Measurements from ENCODE around the gene OVOL2.

- TF ChIP-seq CTCF (conservative IDR thresholded peaks at IDR 0.05) (no peak; the same call in 1 of the 2 replicates), EZH2 (IDR thresholded peaks at IDR 0.05; ENCODE audit: low read depth) (no peak)
Measured at GRCh38 chr20:18058661-18059467, 1.1 kb upstream of the OVOL2 start.
